Panc1 (cell line): ENCODE data around the gene LY6G6D.

Experiments used
- SIN3A ChIP-seq: IDR thresholded peaks from 2 replicates; pipeline ENCODE4 v1.6.1; 2012; ENCODE audit warnings: low read depth, mild to moderate bottlenecking, low read length, moderate library complexity, borderline replicate concordance; ENCODE audit not compliant: insufficient read depth
- TCF7L2 ChIP-seq: IDR thresholded peaks from 2 replicates; pipeline ENCODE4 v1.6.1; 2011; ENCODE audit warnings: mild to moderate bottlenecking, low read depth, low read length, inconsistent platforms
- TF ChIP-seq, protein P1 (sequence below), 2 experiments: IDR thresholded peaks; 2 replicates each; pipeline ENCODE4 v1.6.1; 2011 to 2012; ENCODE audit warnings: low read depth in 2 of 2, control low read depth in 1 of 2, low read length in 1 of 2, mild to moderate bottlenecking in 1 of 2, moderate library complexity in 1 of 2; ENCODE audit not compliant: insufficient read depth in 1 of 2

DNA sequence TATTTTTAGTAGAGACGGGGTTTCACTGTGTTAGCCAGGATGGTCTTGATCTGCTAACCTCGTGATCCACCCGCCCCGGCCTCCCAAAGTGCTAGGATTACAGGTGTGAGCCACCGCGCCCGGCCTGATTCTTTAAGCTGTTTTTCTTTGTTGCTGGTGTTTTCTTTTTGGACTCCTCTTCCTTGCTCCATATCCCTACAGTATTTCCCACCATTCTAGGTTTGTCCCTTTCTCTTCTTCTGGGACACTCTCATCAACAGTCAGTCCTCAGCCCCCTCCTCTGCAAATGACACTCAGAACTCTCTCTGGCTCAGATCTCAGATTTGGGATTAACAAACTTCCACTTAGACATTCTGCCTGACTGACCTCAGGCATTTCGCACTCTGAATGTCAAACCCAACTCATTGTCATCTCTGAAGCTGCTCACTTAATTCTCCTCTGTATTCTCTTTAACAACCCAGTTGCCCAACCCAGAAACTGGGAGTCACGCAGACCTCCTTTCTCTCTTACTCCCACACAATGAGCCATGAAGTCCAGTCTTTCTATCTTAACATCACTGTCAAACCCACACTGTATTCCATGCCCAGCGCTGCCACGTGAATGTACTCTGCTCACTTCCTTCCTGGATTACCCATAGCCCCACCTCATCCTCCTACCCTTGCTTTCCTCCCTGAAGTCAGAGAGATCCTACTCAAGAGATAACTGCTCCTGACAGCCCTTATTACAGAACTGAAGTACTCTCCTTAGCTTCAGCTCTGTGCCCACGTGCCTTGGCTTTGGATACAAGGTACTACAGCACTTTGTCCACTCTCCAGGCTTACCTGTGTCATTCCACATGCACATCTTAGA is 10.6 kb downstream of the LY6G6D start:
- TF ChIP-seq TCF7L2 (no peak), SIN3A (no peak)
- TF ChIP-seq, protein P1, sequence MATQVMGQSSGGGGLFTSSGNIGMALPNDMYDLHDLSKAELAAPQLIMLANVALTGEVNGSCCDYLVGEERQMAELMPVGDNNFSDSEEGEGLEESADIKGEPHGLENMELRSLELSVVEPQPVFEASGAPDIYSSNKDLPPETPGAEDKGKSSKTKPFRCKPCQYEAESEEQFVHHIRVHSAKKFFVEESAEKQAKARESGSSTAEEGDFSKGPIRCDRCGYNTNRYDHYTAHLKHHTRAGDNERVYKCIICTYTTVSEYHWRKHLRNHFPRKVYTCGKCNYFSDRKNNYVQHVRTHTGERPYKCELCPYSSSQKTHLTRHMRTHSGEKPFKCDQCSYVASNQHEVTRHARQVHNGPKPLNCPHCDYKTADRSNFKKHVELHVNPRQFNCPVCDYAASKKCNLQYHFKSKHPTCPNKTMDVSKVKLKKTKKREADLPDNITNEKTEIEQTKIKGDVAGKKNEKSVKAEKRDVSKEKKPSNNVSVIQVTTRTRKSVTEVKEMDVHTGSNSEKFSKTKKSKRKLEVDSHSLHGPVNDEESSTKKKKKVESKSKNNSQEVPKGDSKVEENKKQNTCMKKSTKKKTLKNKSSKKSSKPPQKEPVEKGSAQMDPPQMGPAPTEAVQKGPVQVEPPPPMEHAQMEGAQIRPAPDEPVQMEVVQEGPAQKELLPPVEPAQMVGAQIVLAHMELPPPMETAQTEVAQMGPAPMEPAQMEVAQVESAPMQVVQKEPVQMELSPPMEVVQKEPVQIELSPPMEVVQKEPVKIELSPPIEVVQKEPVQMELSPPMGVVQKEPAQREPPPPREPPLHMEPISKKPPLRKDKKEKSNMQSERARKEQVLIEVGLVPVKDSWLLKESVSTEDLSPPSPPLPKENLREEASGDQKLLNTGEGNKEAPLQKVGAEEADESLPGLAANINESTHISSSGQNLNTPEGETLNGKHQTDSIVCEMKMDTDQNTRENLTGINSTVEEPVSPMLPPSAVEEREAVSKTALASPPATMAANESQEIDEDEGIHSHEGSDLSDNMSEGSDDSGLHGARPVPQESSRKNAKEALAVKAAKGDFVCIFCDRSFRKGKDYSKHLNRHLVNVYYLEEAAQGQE (IDR thresholded peaks at IDR 0.05; ENCODE audit: insufficient read depth in 1 of 2, low read depth in 2 of 2, low read length in 1 of 2), result no peak
